Neuronal stem cell (in vitro differentiated cells): Measurements from ENCODE around the gene TIMP1.
A peak's percentile ranks its signal among the peaks of the same experiment; 100 is the strongest.

Experiments
- DNase-seq: peaks from one replicate; pipeline ENCODE4 v3.0.0-alpha.2; 2013; ENCODE audit warnings: low spot score
- H2AFZ ChIP-seq: one replicate; pipeline ENCODE4 v1.6.1; 2013; ENCODE audit warnings: mild to moderate bottlenecking, low read length, inconsistent platforms
- H2AK5ac ChIP-seq: 2 replicates; pipeline ENCODE4 v1.6.1; 2013; ENCODE audit warnings: low read depth, mild to moderate bottlenecking, inconsistent platforms, low read length, moderate library complexity, mixed read lengths
- H2BK120ac ChIP-seq: 2 replicates; pipeline ENCODE4 v1.6.1; 2013; ENCODE audit warnings: low read depth, mild to moderate bottlenecking, inconsistent platforms, low read length, moderate library complexity, mixed read lengths
- H2BK12ac ChIP-seq: one replicate; pipeline ENCODE4 v1.6.1; 2013; ENCODE audit warnings: low read length, inconsistent platforms
- H2BK15ac ChIP-seq: 2 replicates; pipeline ENCODE4 v1.6.1; 2013; ENCODE audit warnings: mild to moderate bottlenecking, low read length, inconsistent platforms, mixed read lengths
- H2BK5ac ChIP-seq: one replicate; pipeline ENCODE4 v1.6.1; 2013; ENCODE audit warnings: inconsistent platforms, mild to moderate bottlenecking, low read length, moderate library complexity
- H3K14ac ChIP-seq: one replicate; pipeline ENCODE4 v1.6.1; 2013; ENCODE audit warnings: low read length, inconsistent platforms
- H3K18ac ChIP-seq: 2 replicates; pipeline ENCODE4 v1.6.1; 2013; ENCODE audit warnings: low read length, inconsistent platforms
- H3K23ac ChIP-seq: 2 replicates; pipeline ENCODE4 v1.6.1; 2013; ENCODE audit warnings: low read depth, mild to moderate bottlenecking, mixed read lengths, low read length, inconsistent platforms; ENCODE audit not compliant: poor library complexity
- H3K27ac ChIP-seq: replicated peaks from 3 replicates; pipeline ENCODE4 v1.5.1; 2013; ENCODE audit warnings: low read length, inconsistent platforms
- H3K27me3 ChIP-seq, 3 experiments: 2 replicates each; pipeline ENCODE4 v1.6.1; 2013; ENCODE audit warnings: low read length in 3 of 3, mild to moderate bottlenecking in 2 of 3, inconsistent platforms in 1 of 3, low read depth in 1 of 3, mixed read lengths in 1 of 3, moderate library complexity in 1 of 3; ENCODE audit not compliant: control insufficient read depth in 3 of 3, insufficient read depth in 3 of 3
- H3K36me3 ChIP-seq, 2 donors: replicated peaks in 1 of 2; 2 replicates each; pipeline ENCODE4 v1.6.1; 2013; ENCODE audit warnings: low read length in 2 of 2; ENCODE audit not compliant: control insufficient read depth in 2 of 2, insufficient read depth in 2 of 2
- H3K4ac ChIP-seq: 2 replicates; pipeline ENCODE4 v1.6.1; 2013; ENCODE audit warnings: inconsistent platforms, mild to moderate bottlenecking, low read length, moderate library complexity
- H3K4me1 ChIP-seq, 2 donors: 1 replicate in 1 of 2; 2 replicates in 1 of 2; pipeline ENCODE4 v1.6.1; 2013; ENCODE audit warnings: low read length in 2 of 2, low read depth in 1 of 2; ENCODE audit not compliant: control insufficient read depth in 2 of 2, insufficient read depth in 1 of 2
- H3K4me2 ChIP-seq: one replicate; pipeline ENCODE4 v1.6.1; 2013; ENCODE audit warnings: mild to moderate bottlenecking, low read length, inconsistent platforms; ENCODE audit not compliant: insufficient read depth, poor library complexity, severe bottlenecking
- H3K4me3 ChIP-seq, 2 donors: 2 replicates each; pipeline ENCODE4 v1.5.1; 2013; ENCODE audit warnings: low read length in 2 of 2, mild to moderate bottlenecking in 2 of 2, inconsistent platforms in 1 of 2, moderate library complexity in 1 of 2
- H3K79me1 ChIP-seq: one replicate; pipeline ENCODE4 v1.6.1; 2013; ENCODE audit warnings: low read depth, mild to moderate bottlenecking, inconsistent platforms, low read length, moderate library complexity
- H3K9ac ChIP-seq: one replicate; pipeline ENCODE4 v1.6.1; 2013; ENCODE audit warnings: mild to moderate bottlenecking, low read depth, low read length, inconsistent platforms; ENCODE audit not compliant: poor library complexity
- H3K9me3 ChIP-seq, 2 donors: replicated peaks in 1 of 2; 2 replicates each; pipeline versions ENCODE3 to v1.6.1; 2013; ENCODE audit warnings: low read length in 2 of 2, mild to moderate bottlenecking in 2 of 2, inconsistent platforms in 1 of 2, low read depth in 1 of 2, mixed read lengths in 1 of 2, moderate library complexity in 1 of 2; ENCODE audit not compliant: control insufficient read depth in 2 of 2, insufficient read depth in 1 of 2
- H4K8ac ChIP-seq: one replicate; pipeline ENCODE4 v1.6.1; 2013; ENCODE audit warnings: low read depth, mild to moderate bottlenecking, inconsistent platforms, low read length, moderate library complexity
- H4K91ac ChIP-seq: one replicate; pipeline ENCODE4 v1.6.1; 2013; ENCODE audit warnings: low read length, low read depth, mild to moderate bottlenecking, inconsistent platforms; ENCODE audit not compliant: poor library complexity
- WGBS, 2 donors: extraction: QIAGEN DNeasy Blood & Tissue Kit; methylation state at CpG; one replicate each; pipeline ENCODE4 v1.1.7; 2013; ENCODE audit warnings: missing lambda C conversion rate in 2 of 2, mixed read lengths in 1 of 2; ENCODE audit not compliant: insufficient read length in 2 of 2, insufficient replicate concordance in 1 of 2; ENCODE audit errors: extremely low coverage in 2 of 2; 5-methylcytosine and 5-hydroxymethylcytosine counted together

The TIMP1 gene

GRCh38 chrX:47561659-47562151 lies 20.5 kb upstream of the TIMP1 start:
- peak overlapping the region; percentile 48 for H3K4me2 ChIP-seq
- H3K4me1 ChIP-seq, result peaks cover 2 to 3% of the 10 kb centered on the region in 2 donors
- peaks cover 4% of the 10 kb centered on the region for H3K79me1 ChIP-seq
- H3K27ac ChIP-seq, result no peak overlapping the region
- no peak overlapping the region for H3K23ac ChIP-seq
- H4K8ac ChIP-seq, result no peak overlapping the region
- no peak overlapping the region for H2BK5ac ChIP-seq
- no peak overlapping the region for H3K4ac ChIP-seq
- WGBS, 2 donors, result no CpG with 5 or more reads among the region's 9 CpGs
- H3K27me3 ChIP-seq, result no peaks in the 10 kb centered on the region
- DNase-seq, result no peak
- no peak overlapping the region for H2AK5ac ChIP-seq
- H2AFZ ChIP-seq, result peak overlapping the region; percentile 98
- H3K4me3 ChIP-seq, result peak overlapping the region; percentile 76 to 93
- H4K91ac ChIP-seq, result no peak overlapping the region
- no peak overlapping the region for H3K14ac ChIP-seq
- H2BK120ac ChIP-seq, result no peak overlapping the region
- H3K9ac ChIP-seq, result peak overlapping the region; percentile 4
- H3K36me3 ChIP-seq, result peaks cover 7 to 37% of the 10 kb centered on the region in 2 donors
- H3K9me3 ChIP-seq, result no peaks in the 10 kb centered on the region
- H3K18ac ChIP-seq, result no peak overlapping the region
- H2BK15ac ChIP-seq, result no peak overlapping the region
- H2BK12ac ChIP-seq, result no peak overlapping the region

DNA sequence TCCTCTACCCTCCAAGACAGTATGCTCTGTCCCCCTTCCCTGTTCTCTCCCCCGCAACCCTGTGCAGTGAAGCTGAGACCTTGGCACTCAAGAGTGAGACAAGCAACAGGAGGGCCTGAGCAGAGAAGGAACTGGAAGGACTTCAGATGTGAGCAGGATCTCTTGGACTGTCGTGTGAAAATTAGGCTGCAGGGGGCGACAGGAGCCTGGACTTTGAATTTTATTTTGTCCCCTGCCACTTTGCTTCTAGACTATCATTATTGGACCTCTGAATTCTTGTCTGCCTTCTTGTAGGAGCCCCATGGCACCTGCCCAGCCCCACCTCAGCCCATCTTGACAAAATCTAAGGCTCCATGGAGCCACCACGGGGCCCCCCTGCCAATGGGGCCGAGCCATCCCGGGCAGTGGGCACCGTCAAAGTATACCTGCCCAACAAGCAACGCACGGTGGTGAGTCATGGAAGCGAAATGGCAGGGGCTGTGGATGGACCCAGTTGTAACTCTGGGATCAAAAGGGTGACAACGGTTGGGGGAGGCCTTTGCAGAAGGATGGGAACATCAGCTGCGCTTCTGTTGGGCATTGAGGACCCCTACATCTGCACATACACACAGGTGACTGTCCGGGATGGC lies 19.5 kb upstream of the TIMP1 start:
- no peak overlapping the region for H3K18ac ChIP-seq
- no peak overlapping the region for H4K91ac ChIP-seq
- no peak overlapping the region for H2AK5ac ChIP-seq
- H3K4ac ChIP-seq, result no peak overlapping the region
- no peak overlapping the region for H2AFZ ChIP-seq
- WGBS, 2 donors, result no CpG with 5 or more reads among the region's 13 CpGs
- H3K27me3 ChIP-seq, result no peaks in the 10 kb centered on the region
- H3K27ac ChIP-seq, result no peak overlapping the region
- H3K9ac ChIP-seq, result no peak overlapping the region
- peaks cover 2 to 3% of the 10 kb centered on the region in 2 donors for H3K4me1 ChIP-seq
- no peak overlapping the region for H4K8ac ChIP-seq
- H3K36me3 ChIP-seq, result peaks cover 10 to 47% of the 10 kb centered on the region in 2 donors
- H2BK12ac ChIP-seq, result no peak overlapping the region
- H3K79me1 ChIP-seq, result peaks cover 4% of the 10 kb centered on the region
- peak overlapping the region in 1 of 2 donors; percentile 13 for H3K4me3 ChIP-seq
- no peak overlapping the region for H3K14ac ChIP-seq
- no peak overlapping the region for H2BK15ac ChIP-seq
- no peak overlapping the region for H2BK120ac ChIP-seq
- H3K4me2 ChIP-seq, result no peak overlapping the region
- no peak for DNase-seq
- H3K9me3 ChIP-seq, result no peaks in the 10 kb centered on the region
- no peak overlapping the region for H3K23ac ChIP-seq
- H2BK5ac ChIP-seq, result no peak overlapping the region

DNA sequence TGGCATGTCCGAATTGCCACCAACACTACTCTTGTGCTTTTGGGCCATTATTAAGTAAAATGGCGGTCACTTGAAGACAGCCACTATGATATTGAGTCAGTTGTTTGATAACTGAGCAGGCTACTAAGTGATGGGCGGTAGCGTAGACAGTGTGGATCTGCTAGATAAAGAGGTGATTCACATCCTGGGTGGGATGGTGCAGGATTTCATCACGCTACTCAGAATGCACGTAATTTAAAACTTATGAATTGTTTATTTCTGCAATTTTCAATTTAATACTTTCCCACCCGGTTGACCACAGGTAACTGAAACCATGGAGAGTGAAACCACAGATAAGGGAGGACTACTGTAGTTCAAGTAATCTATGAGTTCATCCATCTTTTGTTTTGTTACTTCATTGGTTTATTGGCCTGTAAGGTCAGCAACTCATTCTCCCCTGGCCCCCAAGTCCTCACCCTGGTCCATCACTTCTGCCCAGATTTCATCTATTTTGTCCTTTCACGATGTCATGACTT lies 18.4 kb upstream of the TIMP1 start:
- H3K9ac ChIP-seq, result no peak overlapping the region
- H2AK5ac ChIP-seq, result no peak overlapping the region
- H3K4me2 ChIP-seq, result no peak overlapping the region
- H3K4me3 ChIP-seq, result no peak overlapping the region
- H3K79me1 ChIP-seq, result peaks cover 4% of the 10 kb centered on the region
- H3K4ac ChIP-seq, result no peak overlapping the region
- no peak overlapping the region for H3K14ac ChIP-seq
- peaks cover 2 to 3% of the 10 kb centered on the region in 2 donors for H3K4me1 ChIP-seq
- H3K27me3 ChIP-seq, result no peaks in the 10 kb centered on the region
- no peak overlapping the region for H2BK120ac ChIP-seq
- no peak overlapping the region for H2BK5ac ChIP-seq
- H2AFZ ChIP-seq, result no peak overlapping the region
- H2BK12ac ChIP-seq, result no peak overlapping the region
- H2BK15ac ChIP-seq, result no peak overlapping the region
- H4K91ac ChIP-seq, result no peak overlapping the region
- no peak overlapping the region for H3K23ac ChIP-seq
- no CpG with 5 or more reads among the region's 8 CpGs for WGBS, 2 donors
- H3K27ac ChIP-seq, result no peak overlapping the region
- no peak overlapping the region for H3K18ac ChIP-seq
- H4K8ac ChIP-seq, result no peak overlapping the region
- no peaks in the 10 kb centered on the region for H3K9me3 ChIP-seq
- H3K36me3 ChIP-seq, result peaks cover 15 to 58% of the 10 kb centered on the region in 2 donors
- no peak for DNase-seq

DNA sequence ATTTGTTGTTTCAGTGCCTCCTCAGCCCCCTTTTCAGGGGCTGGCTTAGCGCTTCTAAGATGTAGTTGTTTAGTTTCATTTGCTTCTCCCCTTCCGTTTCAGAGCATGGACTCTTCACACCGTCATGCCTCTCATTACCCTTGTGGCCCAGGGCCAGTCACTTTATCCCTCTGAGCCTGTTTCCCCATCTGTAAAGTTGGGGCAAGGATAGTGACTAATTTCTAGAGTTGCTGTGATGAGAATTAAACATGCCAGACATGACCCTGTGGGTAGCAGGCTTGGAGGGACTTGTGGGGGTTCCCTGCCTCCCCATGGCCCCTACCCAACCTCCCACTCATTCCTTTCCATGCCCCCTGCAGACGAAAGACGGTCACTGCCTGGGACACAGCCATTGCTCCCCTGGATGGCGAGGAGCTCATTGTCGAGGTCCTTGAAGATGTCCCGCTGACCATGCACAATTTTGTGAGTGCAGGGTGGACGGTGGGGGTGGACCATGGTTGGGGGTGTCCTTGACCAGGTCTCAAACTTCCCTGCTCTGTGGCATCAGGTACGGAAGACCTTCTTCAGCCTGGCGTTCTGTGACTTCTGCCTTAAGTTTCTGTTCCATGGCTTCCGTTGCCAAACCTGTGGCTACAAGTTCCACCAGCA lies 17.7 kb upstream of the TIMP1 start:
- no peak overlapping the region for H2AFZ ChIP-seq
- WGBS, 2 donors, result no CpG with 5 or more reads among the region's 12 CpGs
- no peak overlapping the region for H2BK120ac ChIP-seq
- no peak overlapping the region for H2BK12ac ChIP-seq
- H3K9me3 ChIP-seq, result no peaks in the 10 kb centered on the region
- H4K8ac ChIP-seq, result no peak overlapping the region
- no peak overlapping the region for H3K4me2 ChIP-seq
- no peak overlapping the region for H3K27ac ChIP-seq
- H2BK5ac ChIP-seq, result no peak overlapping the region
- peaks cover 2 to 3% of the 10 kb centered on the region in 2 donors for H3K4me1 ChIP-seq
- H2BK15ac ChIP-seq, result no peak overlapping the region
- no peak overlapping the region for H2AK5ac ChIP-seq
- H3K9ac ChIP-seq, result peak overlapping the region; percentile 21
- no peaks in the 10 kb centered on the region for H3K27me3 ChIP-seq
- no peak overlapping the region for H3K4me3 ChIP-seq
- H3K36me3 ChIP-seq, result peaks cover 15 to 65% of the 10 kb centered on the region in 2 donors
- H3K18ac ChIP-seq, result no peak overlapping the region
- H3K4ac ChIP-seq, result no peak overlapping the region
- H3K79me1 ChIP-seq, result peaks cover 4% of the 10 kb centered on the region
- H3K23ac ChIP-seq, result no peak overlapping the region
- no peak overlapping the region for H3K14ac ChIP-seq
- H4K91ac ChIP-seq, result no peak overlapping the region
- DNase-seq, result no peak
